Measurements from ENCODE around the gene ERCC8.

Gene ERCC8

GRCh38 chr5:60944904-60945812 is at the start of gene ERCC8, which contains the start of gene NDUFAF2:
ERCC8 (minus strand) TSS chr5:60945070; CDS start chr5:60945008, 62 bp downstream.
NDUFAF2 (plus strand) TSS chr5:60945205; CDS start chr5:60945256, 51 bp downstream.
- Histone ChIP-seq H3K9me3 (ENCODE audit: insufficient read depth, low read length, severe bottlenecking) (no peaks in the 10 kb centered on the region), H3K27ac (ENCODE audit: low read length) (peak within 1 kb of the TSS; percentile 82), H3K27me3 (ENCODE audit: insufficient read depth, low read length, poor library complexity) (no peaks in the 10 kb centered on the region), H3K4me3 (ENCODE audit: low read depth in 1 of 2, low read length in 2 of 2) (peak within 1 kb of the TSS; percentile 76 to 98), H4K20me1 (ENCODE audit: insufficient read depth, low read length) (no peaks in the 10 kb centered on the region; the same call in 1 of the 2 replicates), H2AFZ (ENCODE audit: low read depth, low read length) (peak within 1 kb of the TSS; percentile 97), H3K9ac (ENCODE audit: low read depth, low read length) (peak within 1 kb of the TSS; percentile 63), H3K79me2 (ENCODE audit: insufficient read depth, low read length) (peaks cover 75% of the 10 kb centered on the region), H3K36me3 (ENCODE audit: insufficient read depth, low read length) (no peaks in the 10 kb centered on the region), H3K4me2 (ENCODE audit: insufficient read depth, low read length) (peak within 1 kb of the TSS; percentile 76), H3K4me1 (ENCODE audit: insufficient read depth, low read length) (peaks cover 36% of the 10 kb centered on the region)
- peak; percentile 98 for ATAC-seq (ENCODE audit: insufficient read depth, low read depth)
- no peak for TF ChIP-seq EZH2 (IDR thresholded peaks at IDR 0.05; ENCODE audit: borderline replicate concordance, low read depth, low read length, severe bottlenecking)
- no peak for TF ChIP-seq CTCF (IDR thresholded peaks at IDR 0.05; ENCODE audit: borderline replicate concordance, extremely low read depth, low read length, poor library complexity, severe bottlenecking)
- peak; percentile 90 for DNase-seq

DNA sequence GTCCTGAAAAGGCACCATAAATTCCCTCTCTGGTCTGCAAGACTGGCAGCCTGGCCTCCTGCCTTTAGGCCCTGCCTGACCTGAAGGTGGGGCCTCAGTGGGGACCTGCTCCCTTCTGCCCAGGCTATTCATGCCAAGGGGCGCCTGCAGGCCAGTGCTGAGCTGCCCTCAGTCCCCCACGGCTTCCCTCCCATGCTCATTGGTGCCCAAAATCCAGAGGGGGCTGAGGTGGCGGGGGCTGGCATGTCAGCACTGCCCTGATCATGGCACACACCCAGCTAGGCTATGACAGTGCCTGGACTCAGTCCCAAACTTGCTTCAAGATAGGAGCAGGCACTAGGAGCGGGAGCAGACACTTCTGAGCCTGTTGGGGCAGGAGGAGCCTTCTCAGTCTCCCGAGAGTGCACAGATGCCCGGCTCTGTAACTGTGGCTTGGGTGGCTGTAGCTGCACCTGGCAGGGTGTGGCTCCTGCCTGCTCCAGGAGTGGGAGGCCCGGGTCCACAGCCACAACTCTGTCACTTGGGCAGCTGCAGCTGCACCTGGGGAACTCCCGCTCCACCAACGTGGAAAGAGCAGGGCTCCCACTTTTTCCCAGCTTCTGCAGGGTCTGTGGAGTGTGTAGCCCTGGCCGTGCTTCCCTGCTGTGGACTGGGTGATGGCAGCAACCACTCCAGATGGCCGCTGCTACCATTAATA is 49.2 kb upstream of the ERCC8 start:
- Histone ChIP-seq H3K27ac (ENCODE audit: low read length) (no peak overlapping the region), H4K20me1 (ENCODE audit: insufficient read depth, low read length) (no peaks in the 10 kb centered on the region), H3K36me3 (ENCODE audit: insufficient read depth, low read length) (peaks cover 13% of the 10 kb centered on the region), H3K4me1 (ENCODE audit: insufficient read depth, low read length) (no peaks in the 10 kb centered on the region), H3K79me2 (ENCODE audit: insufficient read depth, low read length) (peaks cover 3% of the 10 kb centered on the region; the same call in 1 of the 2 replicates), H3K27me3 (ENCODE audit: insufficient read depth, low read length, poor library complexity) (no peaks in the 10 kb centered on the region), H2AFZ (ENCODE audit: low read depth, low read length) (no peak overlapping the region), H3K4me3 (ENCODE audit: low read depth in 1 of 2, low read length in 2 of 2) (no peak overlapping the region), H3K9me3 (ENCODE audit: insufficient read depth, low read length, severe bottlenecking) (peaks cover 24% of the 10 kb centered on the region), H3K4me2 (ENCODE audit: insufficient read depth, low read length) (no peak overlapping the region), H3K9ac (ENCODE audit: low read depth, low read length) (no peak overlapping the region)
- TF ChIP-seq EZH2 (IDR thresholded peaks at IDR 0.05; ENCODE audit: borderline replicate concordance, low read depth, low read length, severe bottlenecking) (no peak), CTCF (IDR thresholded peaks at IDR 0.05; ENCODE audit: borderline replicate concordance, extremely low read depth, low read length, poor library complexity, severe bottlenecking) (no peak)
- DNase-seq = no peak
- ATAC-seq (ENCODE audit: insufficient read depth, low read depth) = no peak

GRCh38 chr5:60993425-60993824 is 48.6 kb upstream of the ERCC8 start:
- no peak overlapping the region for H3K4me2 ChIP-seq (ENCODE audit: insufficient read depth, low read length)
- no peaks in the 10 kb centered on the region for H3K27me3 ChIP-seq (ENCODE audit: insufficient read depth, low read length, poor library complexity)
- H3K79me2 ChIP-seq (ENCODE audit: insufficient read depth, low read length) = peaks cover 3% of the 10 kb centered on the region; the same call in 1 of the 2 replicates
- peaks cover 13% of the 10 kb centered on the region for H3K36me3 ChIP-seq (ENCODE audit: insufficient read depth, low read length)
- H4K20me1 ChIP-seq (ENCODE audit: insufficient read depth, low read length) = no peaks in the 10 kb centered on the region
- TF ChIP-seq CTCF (IDR thresholded peaks at IDR 0.05; ENCODE audit: borderline replicate concordance, extremely low read depth, low read length, poor library complexity, severe bottlenecking) (no peak), EZH2 (IDR thresholded peaks at IDR 0.05; ENCODE audit: borderline replicate concordance, low read depth, low read length, severe bottlenecking) (no peak)
- DNase-seq (peak; percentile 19), ATAC-seq (ENCODE audit: insufficient read depth, low read depth) (no peak)
- H3K4me3 ChIP-seq (ENCODE audit: low read depth in 1 of 2, low read length in 2 of 2) = no peak overlapping the region
- H3K27ac ChIP-seq (ENCODE audit: low read length) = no peak overlapping the region
- no peak overlapping the region for H2AFZ ChIP-seq (ENCODE audit: low read depth, low read length)
- no peaks in the 10 kb centered on the region for H3K4me1 ChIP-seq (ENCODE audit: insufficient read depth, low read length)
- H3K9me3 ChIP-seq (ENCODE audit: insufficient read depth, low read length, severe bottlenecking) = peaks cover 24% of the 10 kb centered on the region
- no peak overlapping the region for H3K9ac ChIP-seq (ENCODE audit: low read depth, low read length)

All from DND-41 (cell line).